ENCODE results near the gene ACTR5. TPM values are rescaled to one million over a fixed set of nuclear protein-coding genes. Genes with fewer than 3 reads are reported as not detected.
A peak's percentile ranks its signal among the peaks of the same experiment; 100 is the strongest.

Gene ACTR5
- total and polyA plus RNA-seq, 4 donors = 1.9 to 5.4 (median 4.0) TPM

GRCh38 chr20:38805502-38805957 lies 57.3 kb downstream of the ACTR5 start, which contains the start of gene PPP1R16B (continued):
- TF ChIP-seq SP1 (IDR thresholded peaks at IDR 0.05) (no peak), YY1 (IDR thresholded peaks at IDR 0.05) (no peak), NR2F2 (IDR thresholded peaks at IDR 0.05) (no peak), FOXA1 (IDR thresholded peaks at IDR 0.05) (no peak), JUND (IDR thresholded peaks at IDR 0.05) (no peak), GABPA (IDR thresholded peaks at IDR 0.05 in 1 of 2, conservative IDR thresholded peaks at IDR 0.05 in 1 of 2) (no peak), HNF4A (conservative IDR thresholded peaks at IDR 0.05) (no peak)

- no peaks in the 10 kb centered on the region for H3K36me3 ChIP-seq (ENCODE audit: control insufficient read depth in 4 of 4, insufficient read depth in 3 of 4, low read depth in 1 of 4, low read length in 3 of 4)
- peak overlapping the region in 1 of 2 donors; percentile 21 for H3K9ac ChIP-seq (ENCODE audit: low read depth in 1 of 2, low read length in 2 of 2)
- H3K27me3 ChIP-seq (ENCODE audit: control insufficient read depth in 4 of 4, insufficient read depth in 4 of 4, low read length in 3 of 4) = peaks cover 0 to 7% (median 1%) of the 10 kb centered on the region in 4 donors
- peak overlapping the region; percentile 60 to 76 for H3K27ac ChIP-seq (ENCODE audit: low read depth in 1 of 2, low read length in 2 of 2)
- H3K4me1 ChIP-seq (ENCODE audit: control insufficient read depth in 4 of 4, insufficient read depth in 4 of 4, low read length in 3 of 4) = peaks cover 5 to 15% (median 12%) of the 10 kb centered on the region in 4 donors
- peak overlapping the region in 2 of 3 donors; percentile 53 to 54 for H3K4me3 ChIP-seq (ENCODE audit: low read depth in 1 of 3, low read length in 3 of 3)
- DNase-seq (ENCODE audit: low spot score) = no peak
- no peaks in the 10 kb centered on the region for H3K9me3 ChIP-seq (ENCODE audit: control insufficient read depth in 4 of 4, low read length in 3 of 4)
- 3% methylated on average over 81 of the region's 81 CpGs for WGBS
- no peak for TF ChIP-seq FOXA2 (IDR thresholded peaks at IDR 0.05)
- TF ChIP-seq MAX (IDR thresholded peaks at IDR 0.05) = no peak
- no peak for TF ChIP-seq TAF1 (conservative IDR thresholded peaks at IDR 0.05)
- TF ChIP-seq GABPA (IDR thresholded peaks at IDR 0.05 in 1 of 2, conservative IDR thresholded peaks at IDR 0.05 in 1 of 2) = no peak
- no peak for TF ChIP-seq REST (IDR thresholded peaks at IDR 0.05)
- TF ChIP-seq NR2F2 (IDR thresholded peaks at IDR 0.05) = no peak
- no peak for TF ChIP-seq RXRA (IDR thresholded peaks at IDR 0.05)
- no peak for TF ChIP-seq ZBTB33 (IDR thresholded peaks at IDR 0.05)
- TF ChIP-seq FOXA1 (IDR thresholded peaks at IDR 0.05) = no peak
- no peak for TF ChIP-seq CTCF (IDR thresholded peaks at IDR 0.05; ENCODE audit: low read depth, low read length, missing input control)
- no peak for TF ChIP-seq SP1 (IDR thresholded peaks at IDR 0.05)
- no peak for TF ChIP-seq YY1 (IDR thresholded peaks at IDR 0.05)
- TF ChIP-seq RAD21 (IDR thresholded peaks at IDR 0.05) = no peak
- TF ChIP-seq HNF4A (conservative IDR thresholded peaks at IDR 0.05) = no peak
- no peak for TF ChIP-seq JUND (IDR thresholded peaks at IDR 0.05)
- no peak for TF ChIP-seq EGR1 (IDR thresholded peaks at IDR 0.05; ENCODE audit: low read depth in 2 of 2)
These were observed 57.9 kb downstream of the ACTR5 start for GRCh38 chr20:38805958-38806854.

Measured in liver (tissue), 9 donors.